ENCODE data around the gene AP1S3. TPM values are rescaled to one million over a fixed set of nuclear protein-coding genes. Genes with fewer than 3 reads are reported as not detected.
A peak's percentile ranks its signal among the peaks of the same experiment; 100 is the strongest.

The AP1S3 gene
- total and polyA plus RNA-seq, 2 of the 4 experiments (the other 2 are of a cell fraction), result 2.5 to 4.1 TPM

- Histone ChIP-seq H3K18ac (ENCODE audit: low read depth, low read length) (no peak overlapping the region), H3K56ac (ENCODE audit: extremely low read depth, insufficient read depth, low read length) (no peak overlapping the region), H3K9me3 (ENCODE audit: control insufficient read depth, insufficient read depth, low read length) (no peaks in the 10 kb centered on the region), H3K9me1 (ENCODE audit: insufficient read depth, low read length) (0 out of 2 replicates have a peak, but pooled peaks cover 5% of the 10 kb centered on the region), H2AK9ac (replicated peaks; ENCODE audit: low read depth, low read length, poor library complexity) (no peak overlapping the region), H2BK15ac (ENCODE audit: low read depth, low read length) (no peak overlapping the region), H3K4ac (ENCODE audit: low read depth, low read length) (no peak overlapping the region), H4K8ac (ENCODE audit: low read depth in 2 of 2, low read length in 2 of 2) (no peak overlapping the region), H3K4me1 (ENCODE audit: control insufficient read depth, insufficient read depth, low read length) (no peaks in the 10 kb centered on the region), H3K27ac (ENCODE audit: insufficient read depth, low read length) (no peak overlapping the region), H3K27me3 (ENCODE audit: control insufficient read depth, insufficient read depth, low read length) (no peaks in the 10 kb centered on the region), H3K4me2 (ENCODE audit: low read depth, low read length) (no peak overlapping the region), H2AK5ac (ENCODE audit: low read depth, low read length) (no peak overlapping the region), H4K5ac (ENCODE audit: low read depth, low read length) (no peak overlapping the region), H3K4me3 (ENCODE audit: insufficient read depth, low read depth, low read length) (no peak overlapping the region), H2BK5ac (ENCODE audit: low read depth, low read length, poor library complexity, severe bottlenecking) (no peak overlapping the region), H3K23ac (ENCODE audit: low read depth, low read length) (no peak overlapping the region), H2BK120ac (ENCODE audit: low read depth, low read length) (no peak overlapping the region), H3K79me1 (ENCODE audit: low read depth in 1 of 2, low read length in 2 of 2) (no peaks in the 10 kb centered on the region), H2AFZ (replicated peaks; ENCODE audit: low read length, poor library complexity) (no peak overlapping the region), H2BK20ac (ENCODE audit: low read depth, low read length) (no peak overlapping the region), H3K9ac (ENCODE audit: low read depth, low read length) (no peak overlapping the region), H3K14ac (replicated peaks; ENCODE audit: low read depth, low read length) (no peak overlapping the region), H4K91ac (ENCODE audit: insufficient read depth, low read depth, low read length) (no peak overlapping the region), H3K36me3 (ENCODE audit: control insufficient read depth, insufficient read depth, low read length) (no peaks in the 10 kb centered on the region), H4K20me1 (ENCODE audit: insufficient read depth, low read length) (no peaks in the 10 kb centered on the region)
- ChIA-PET POLR2A (ENCODE audit: unreplicated experiment) (no interaction called here), CTCF (no interaction called here)
- BruUV-seq (replicated peaks), result no TSS peak
- TF ChIP-seq MAZ (IDR thresholded peaks at IDR 0.05; ENCODE audit: borderline replicate concordance, low read depth, low read length) (no peak), CHD1 (IDR thresholded peaks at IDR 0.05; ENCODE audit: low read depth, low read length) (no peak), SMC3 (IDR thresholded peaks at IDR 0.05; ENCODE audit: low read depth, low read length) (no peak), BHLHE40 (IDR thresholded peaks at IDR 0.05; ENCODE audit: low read depth, low read length) (no peak)
- no peak for ATAC-seq (ENCODE audit: low read depth)
- in situ Hi-C loops (cut with MboI; ENCODE audit: low sequenced_read_pairs), result no loop called here
- dilution Hi-C loops (cut with HindIII; ENCODE audit: low sequenced_read_pairs, unreplicated experiment), result no loop called here
- WGBS, 2 experiments (ENCODE audit: extremely low coverage in 2 of 2, insufficient read length in 1 of 2), result no CpG with 5 or more reads among the region's 4 CpGs
- peak; percentile 7 for DNase-seq
- intact Hi-C loops (cut with micrococcal nuclease), result no loop called here
Observed at GRCh38 chr2:223771475-223771874, 65.9 kb downstream of the AP1S3 start.

All from IMR-90 (cell line).